Astrocyte of the cerebellum (primary cell): ENCODE results near the gene ZNF511.
"Not testable (repeated sequence)": the region's sequence is repeated elsewhere in the genome, so short reads cannot be mapped to it uniquely, and the experiment has no call there.

ENCODE experiments used
- DNase-seq: peaks from one replicate; pipeline ENCODE4 v3.0.0-alpha.2; 2011; ENCODE audit warnings: low read depth
- H3K4me3 ChIP-seq: 2 replicates; pipeline ENCODE4 v1.5.1; 2011; ENCODE audit warnings: mild to moderate bottlenecking, low read depth, low read length, moderate library complexity
- in situ Hi-C: cut with HindIII; loops from 2 replicates; pipeline ENCODE4 v1.10.0; 2017; ENCODE audit warnings: low sequenced_read_pairs
- TF ChIP-seq, protein P1 (sequence below): IDR thresholded peaks from 2 replicates; pipeline ENCODE4 v1.5.1; 2012; ENCODE audit warnings: low read length, low read depth, moderate library complexity, mild to moderate bottlenecking; ENCODE audit errors: missing control alignments

ZNF511 gene

DNA sequence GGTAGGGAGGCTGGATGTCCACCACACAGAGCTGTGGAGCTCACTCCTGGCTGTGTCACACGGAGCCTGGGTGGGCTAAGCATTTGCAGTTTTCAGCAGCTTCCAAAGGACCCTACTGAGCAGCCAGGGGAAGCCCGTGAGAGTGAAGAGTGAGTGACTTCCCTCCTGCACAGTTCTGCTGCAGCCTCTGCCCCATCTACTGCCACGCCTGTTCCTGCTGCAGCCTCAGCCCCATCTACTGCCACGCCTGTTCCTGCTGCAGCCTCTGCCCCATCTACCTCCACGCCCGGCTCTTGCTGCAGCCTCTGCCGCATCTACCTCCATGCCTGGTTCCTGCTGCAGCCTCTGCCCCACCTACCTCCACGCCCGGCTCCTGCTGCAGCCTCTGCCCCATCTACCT lies 44.3 kb upstream of the ZNF511 start:
- no peak overlapping the region for H3K4me3 ChIP-seq
- in situ Hi-C loops: no loop called here
- TF ChIP-seq, protein P1, sequence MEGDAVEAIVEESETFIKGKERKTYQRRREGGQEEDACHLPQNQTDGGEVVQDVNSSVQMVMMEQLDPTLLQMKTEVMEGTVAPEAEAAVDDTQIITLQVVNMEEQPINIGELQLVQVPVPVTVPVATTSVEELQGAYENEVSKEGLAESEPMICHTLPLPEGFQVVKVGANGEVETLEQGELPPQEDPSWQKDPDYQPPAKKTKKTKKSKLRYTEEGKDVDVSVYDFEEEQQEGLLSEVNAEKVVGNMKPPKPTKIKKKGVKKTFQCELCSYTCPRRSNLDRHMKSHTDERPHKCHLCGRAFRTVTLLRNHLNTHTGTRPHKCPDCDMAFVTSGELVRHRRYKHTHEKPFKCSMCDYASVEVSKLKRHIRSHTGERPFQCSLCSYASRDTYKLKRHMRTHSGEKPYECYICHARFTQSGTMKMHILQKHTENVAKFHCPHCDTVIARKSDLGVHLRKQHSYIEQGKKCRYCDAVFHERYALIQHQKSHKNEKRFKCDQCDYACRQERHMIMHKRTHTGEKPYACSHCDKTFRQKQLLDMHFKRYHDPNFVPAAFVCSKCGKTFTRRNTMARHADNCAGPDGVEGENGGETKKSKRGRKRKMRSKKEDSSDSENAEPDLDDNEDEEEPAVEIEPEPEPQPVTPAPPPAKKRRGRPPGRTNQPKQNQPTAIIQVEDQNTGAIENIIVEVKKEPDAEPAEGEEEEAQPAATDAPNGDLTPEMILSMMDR: no peak
- no peak for DNase-seq

DNA sequence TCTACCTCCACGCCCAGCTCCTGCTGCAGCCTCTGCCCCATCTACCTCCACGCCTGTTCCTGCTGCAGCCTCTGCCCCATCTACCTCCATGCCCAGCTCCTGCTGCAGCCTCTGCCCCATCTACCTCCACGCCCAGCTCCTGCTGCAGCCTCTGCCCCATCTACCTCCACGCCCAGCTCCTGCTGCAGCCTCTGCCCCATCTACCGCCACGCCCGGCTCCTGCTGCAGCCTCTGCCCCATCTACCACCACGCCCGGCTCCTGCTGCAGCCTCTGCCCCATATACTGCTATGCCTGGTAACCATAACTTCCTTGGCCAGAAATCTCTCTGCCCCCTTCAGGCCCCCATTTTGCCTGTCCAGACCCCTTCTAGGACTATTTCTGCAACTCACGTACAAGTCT lies 43.7 kb upstream of the ZNF511 start:
- H3K4me3 ChIP-seq, in situ Hi-C loops, DNase-seq: not testable (repeated sequence)

DNA sequence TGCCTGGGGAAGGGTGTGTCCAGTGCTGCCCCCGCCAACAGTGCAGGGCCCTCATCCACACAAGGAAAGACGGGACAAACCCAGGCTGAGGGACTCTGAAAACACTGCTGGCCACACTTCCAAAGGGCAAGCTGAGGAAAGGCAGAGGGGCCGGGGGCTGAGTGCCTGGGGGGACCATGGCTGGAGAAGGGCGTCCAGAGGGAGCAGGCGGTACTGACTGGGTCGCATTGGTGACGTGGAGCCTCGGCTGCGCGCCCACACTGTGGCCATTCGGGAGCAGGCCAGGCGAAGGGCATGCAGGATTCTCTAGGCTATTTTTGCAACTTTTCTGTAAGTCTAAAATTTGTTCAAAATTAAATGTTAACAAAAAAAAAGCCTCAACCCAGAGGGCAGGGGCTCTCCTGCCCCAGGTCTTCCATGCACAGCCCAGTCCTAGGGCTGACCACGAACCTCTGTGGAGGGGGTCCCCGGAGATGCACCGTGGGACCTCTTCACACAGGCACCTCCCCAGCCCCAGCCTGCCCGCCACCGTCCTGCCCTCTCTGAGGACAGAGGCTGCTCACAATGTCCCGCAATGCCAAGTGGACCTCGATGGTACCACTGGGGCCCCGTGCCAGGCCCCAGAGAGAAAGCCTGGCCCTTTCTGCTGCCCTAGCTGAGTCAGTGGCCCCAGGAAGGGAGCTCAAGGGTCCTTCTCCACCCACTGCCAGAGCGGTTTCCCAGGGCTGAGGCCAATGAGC lies 42.5 kb upstream of the ZNF511 start:
- TF ChIP-seq, protein P1: no peak
- in situ Hi-C loops: no loop called here
- H3K4me3 ChIP-seq: no peak overlapping the region
- no peak for DNase-seq

DNA sequence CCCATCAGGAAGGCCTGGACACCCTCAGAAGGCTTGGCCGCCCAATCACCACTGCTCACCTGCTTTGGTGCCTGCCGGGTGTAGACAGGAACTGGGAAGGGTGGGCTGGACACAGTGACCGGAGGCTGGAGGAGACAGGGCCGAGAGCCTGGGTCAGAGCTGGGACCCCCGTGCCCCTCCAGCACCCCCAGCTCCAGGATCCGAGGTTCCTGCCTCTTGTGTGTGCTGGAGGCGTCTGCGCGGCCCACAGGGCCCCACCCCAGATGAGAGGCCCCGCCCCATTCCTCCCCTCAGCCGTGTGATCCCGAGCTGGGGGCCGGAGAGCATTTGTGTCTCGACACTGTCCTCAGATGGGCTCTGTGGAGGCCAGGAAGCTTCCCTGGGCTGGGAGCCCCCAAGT lies 41.4 kb upstream of the ZNF511 start:
- TF ChIP-seq, protein P1: no peak
- H3K4me3 ChIP-seq: no peak overlapping the region

DNA sequence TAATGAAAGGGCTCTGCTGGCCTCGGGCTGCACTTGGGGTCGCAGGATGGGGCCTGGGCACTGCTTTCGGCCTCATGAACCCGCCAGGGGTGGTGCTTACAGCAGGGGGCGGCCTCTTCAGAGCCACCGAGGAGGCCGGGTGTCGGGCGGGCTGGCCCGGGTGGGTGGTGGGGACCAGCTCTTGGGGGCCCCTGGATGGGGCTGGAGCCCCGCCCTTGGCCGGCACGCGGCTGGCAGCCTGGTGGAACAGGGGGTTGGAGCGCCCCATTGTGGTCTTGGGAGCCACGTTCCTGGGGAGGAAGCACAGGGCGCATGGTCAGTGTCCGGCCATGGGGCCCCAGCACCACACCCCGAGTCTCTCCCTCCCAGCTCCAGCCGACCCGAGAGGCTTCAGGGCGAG lies 40.9 kb upstream of the ZNF511 start:
- TF ChIP-seq, protein P1: no peak
- no peak for DNase-seq
- in situ Hi-C loops: no loop called here
- H3K4me3 ChIP-seq: no peak overlapping the region

More for the DNA sequence above, 41.4 kb upstream of the ZNF511 start:
- DNase-seq: no peak
- in situ Hi-C loops: no loop called here

DNA sequence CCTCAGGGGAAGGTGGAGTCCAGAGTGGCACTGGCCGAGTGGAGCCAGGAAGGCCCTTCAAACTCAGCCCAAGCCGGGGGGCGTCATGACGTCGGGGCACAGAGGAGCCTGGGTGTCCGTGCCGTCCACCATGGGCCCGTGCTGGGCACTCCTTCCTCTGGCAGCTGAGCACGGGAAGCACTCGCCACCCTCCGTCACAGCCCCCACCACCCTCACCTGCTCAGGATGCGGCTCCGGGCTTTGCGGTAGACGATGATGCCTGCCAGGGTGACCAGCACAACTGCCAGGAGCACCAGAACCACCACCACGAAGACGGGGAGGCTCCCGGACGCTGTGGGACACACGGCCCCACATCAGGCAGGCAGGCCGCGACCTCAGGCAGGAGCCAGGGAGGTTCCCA lies 40.2 kb upstream of the ZNF511 start:
- TF ChIP-seq, protein P1: no peak
- DNase-seq: no peak
- in situ Hi-C loops: no loop called here
- no peak overlapping the region for H3K4me3 ChIP-seq

DNA sequence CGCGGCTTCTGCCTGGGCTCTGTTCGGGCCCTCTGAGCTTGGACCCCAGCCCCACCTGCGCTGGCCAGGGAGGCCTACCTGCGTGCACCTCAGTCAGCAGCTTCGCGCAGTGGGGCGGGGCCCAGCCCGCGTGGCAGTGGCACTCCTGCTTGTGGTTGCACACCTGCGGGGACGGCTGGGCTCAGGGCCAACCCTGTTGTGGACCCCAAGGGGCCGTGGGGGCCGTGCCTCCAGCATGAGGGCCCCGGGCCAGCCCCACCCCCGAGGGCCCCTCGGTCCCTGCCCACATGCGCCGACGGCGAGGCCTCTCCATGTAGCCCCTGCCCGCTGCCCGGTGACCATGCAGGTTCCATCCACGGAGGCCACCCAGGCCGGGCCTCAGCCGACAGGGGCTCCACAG lies 39.3 kb upstream of the ZNF511 start:
- no peak overlapping the region for H3K4me3 ChIP-seq
- in situ Hi-C loops: no loop called here
- DNase-seq: no peak
- TF ChIP-seq, protein P1: no peak
